HUES6 (cell line): Measurements from ENCODE around the gene IL17RD.
A peak's percentile ranks its signal among the peaks of the same experiment; 100 is the strongest.

Source experiments
- H3K27ac ChIP-seq: 2 replicates; pipeline ENCODE4 v1.7.0; 2013; ENCODE audit warnings: low read depth, mild to moderate bottlenecking, low read length, inconsistent platforms
- H3K27me3 ChIP-seq: 2 replicates; pipeline ENCODE4 v1.6.1; 2013; ENCODE audit warnings: low read length; ENCODE audit not compliant: control insufficient read depth, insufficient read depth
- H3K36me3 ChIP-seq: 2 replicates; pipeline ENCODE4 v1.6.1; 2013; ENCODE audit warnings: low read length; ENCODE audit not compliant: control insufficient read depth, insufficient read depth
- H3K4me1 ChIP-seq: 2 replicates; pipeline ENCODE4 v1.6.1; 2013; ENCODE audit warnings: low read length; ENCODE audit not compliant: control insufficient read depth, insufficient read depth
- H3K4me3 ChIP-seq: 2 replicates; pipeline ENCODE4 v1.5.1; 2013; ENCODE audit warnings: low read depth, low read length
- H3K9ac ChIP-seq: one replicate; pipeline ENCODE4 v1.6.1; 2013; ENCODE audit warnings: mild to moderate bottlenecking, low read length
- H3K9me3 ChIP-seq: 2 replicates; pipeline ENCODE4 v1.6.1; 2013; ENCODE audit warnings: low read depth, low read length; ENCODE audit not compliant: control insufficient read depth, insufficient read depth

The IL17RD gene

GRCh38 chr3:57145852-57146251 lies 19.3 kb downstream of the IL17RD start:
- H3K4me3 ChIP-seq = no peak overlapping the region
- no peak overlapping the region for H3K9ac ChIP-seq
- H3K27me3 ChIP-seq = no peaks in the 10 kb centered on the region
- peaks cover 23% of the 10 kb centered on the region for H3K36me3 ChIP-seq
- H3K4me1 ChIP-seq = peaks cover 37% of the 10 kb centered on the region
- no peaks in the 10 kb centered on the region for H3K9me3 ChIP-seq
- no peak overlapping the region for H3K27ac ChIP-seq

- Histone ChIP-seq H3K36me3 (peaks cover 18% of the 10 kb centered on the region), H3K27ac (no peak overlapping the region), H3K9me3 (no peaks in the 10 kb centered on the region), H3K4me1 (peaks cover 28% of the 10 kb centered on the region), H3K27me3 (no peaks in the 10 kb centered on the region), H3K4me3 (no peak overlapping the region), H3K9ac (no peak overlapping the region)
These were observed 20.2 kb downstream of the IL17RD start for GRCh38 chr3:57144952-57145351.

- H3K9me3 ChIP-seq = no peaks in the 10 kb centered on the region
- peaks cover 28% of the 10 kb centered on the region for H3K4me1 ChIP-seq
- no peak overlapping the region for H3K4me3 ChIP-seq
- no peak overlapping the region for H3K27ac ChIP-seq
- H3K9ac ChIP-seq = no peak overlapping the region
- peaks cover 9% of the 10 kb centered on the region; the same call in 1 of the 2 replicates for H3K36me3 ChIP-seq
- no peaks in the 10 kb centered on the region for H3K27me3 ChIP-seq
These were observed 21.2 kb downstream of the IL17RD start for GRCh38 chr3:57143886-57144459.

GRCh38 chr3:57142411-57142723 lies 22.8 kb downstream of the IL17RD start:
- Histone ChIP-seq H3K27me3 (no peaks in the 10 kb centered on the region), H3K9ac (peak overlapping the region; percentile 17), H3K36me3 (peaks cover 2% of the 10 kb centered on the region; the same call in 1 of the 2 replicates), H3K4me3 (no peak overlapping the region), H3K4me1 (peaks cover 39% of the 10 kb centered on the region), H3K9me3 (no peaks in the 10 kb centered on the region), H3K27ac (0 out of 2 replicates have a peak overlapping the region, but pooled peaks have one; percentile 52)

- Histone ChIP-seq H3K4me1 (peaks cover 44% of the 10 kb centered on the region), H3K27ac (peak overlapping the region; percentile 52; the same call in 1 of the 2 replicates)
These were observed 23.3 kb downstream of the IL17RD start for GRCh38 chr3:57141719-57142410.

GRCh38 chr3:57140894-57141293 lies 24.3 kb downstream of the IL17RD start:
- Histone ChIP-seq H3K9me3 (no peaks in the 10 kb centered on the region), H3K9ac (no peak overlapping the region), H3K4me1 (peaks cover 52% of the 10 kb centered on the region), H3K36me3 (peaks cover 2% of the 10 kb centered on the region; the same call in 1 of the 2 replicates), H3K4me3 (no peak overlapping the region), H3K27me3 (no peaks in the 10 kb centered on the region), H3K27ac (no peak overlapping the region)

More at GRCh38 chr3:57141719-57142410, 23.3 kb downstream of the IL17RD start:
- Histone ChIP-seq H3K9me3 (no peaks in the 10 kb centered on the region), H3K36me3 (0 out of 2 replicates have a peak, but pooled peaks cover under 1% of the 10 kb centered on the region), H3K27me3 (no peaks in the 10 kb centered on the region), H3K4me3 (no peak overlapping the region), H3K9ac (peak overlapping the region; percentile 17)

GRCh38 chr3:57135964-57136719 lies 29.0 kb downstream of the IL17RD start:
- Histone ChIP-seq H3K4me1 (peaks cover 56% of the 10 kb centered on the region), H3K9ac (no peak overlapping the region), H3K4me3 (no peak overlapping the region), H3K27me3 (no peaks in the 10 kb centered on the region), H3K9me3 (no peaks in the 10 kb centered on the region), H3K27ac (no peak overlapping the region), H3K36me3 (peaks cover 2% of the 10 kb centered on the region; the same call in 1 of the 2 replicates)

- H3K9ac ChIP-seq = no peak overlapping the region
- no peaks in the 10 kb centered on the region for H3K9me3 ChIP-seq
- peaks cover 79% of the 10 kb centered on the region for H3K4me1 ChIP-seq
- H3K27ac ChIP-seq = no peak overlapping the region
- peaks cover 2% of the 10 kb centered on the region; the same call in 1 of the 2 replicates for H3K36me3 ChIP-seq
- no peaks in the 10 kb centered on the region for H3K27me3 ChIP-seq
- no peak overlapping the region for H3K4me3 ChIP-seq
These were observed 32.0 kb downstream of the IL17RD start for GRCh38 chr3:57133157-57133556.

GRCh38 chr3:57132674-57133073 lies 32.5 kb downstream of the IL17RD start:
- peaks cover 79% of the 10 kb centered on the region for H3K4me1 ChIP-seq
- H3K9ac ChIP-seq = no peak overlapping the region
- H3K9me3 ChIP-seq = no peaks in the 10 kb centered on the region
- no peaks in the 10 kb centered on the region for H3K27me3 ChIP-seq
- H3K4me3 ChIP-seq = no peak overlapping the region
- H3K36me3 ChIP-seq = peaks cover 2% of the 10 kb centered on the region; the same call in 1 of the 2 replicates
- H3K27ac ChIP-seq = peak overlapping the region; percentile 34; the same call in 1 of the 2 replicates

GRCh38 chr3:57131210-57131588 lies 34.0 kb downstream of the IL17RD start:
- H3K36me3 ChIP-seq = peaks cover under 1% of the 10 kb centered on the region; the same call in 1 of the 2 replicates
- peaks cover 75% of the 10 kb centered on the region for H3K4me1 ChIP-seq
- H3K9me3 ChIP-seq = no peaks in the 10 kb centered on the region
- H3K9ac ChIP-seq = peak overlapping the region; percentile 78
- H3K27ac ChIP-seq = peak overlapping the region; percentile 94
- H3K27me3 ChIP-seq = no peaks in the 10 kb centered on the region
- peak overlapping the region; percentile 32; the same call in 1 of the 2 replicates for H3K4me3 ChIP-seq
